ENCODE results near the gene RAI1. TPM values are rescaled to one million over a fixed set of nuclear protein-coding genes. Genes with fewer than 3 reads are reported as not detected.

Gene RAI1
- total and polyA plus RNA-seq, 7 donors: 1.8 to 31.9 (median 9.3) TPM

DNA sequence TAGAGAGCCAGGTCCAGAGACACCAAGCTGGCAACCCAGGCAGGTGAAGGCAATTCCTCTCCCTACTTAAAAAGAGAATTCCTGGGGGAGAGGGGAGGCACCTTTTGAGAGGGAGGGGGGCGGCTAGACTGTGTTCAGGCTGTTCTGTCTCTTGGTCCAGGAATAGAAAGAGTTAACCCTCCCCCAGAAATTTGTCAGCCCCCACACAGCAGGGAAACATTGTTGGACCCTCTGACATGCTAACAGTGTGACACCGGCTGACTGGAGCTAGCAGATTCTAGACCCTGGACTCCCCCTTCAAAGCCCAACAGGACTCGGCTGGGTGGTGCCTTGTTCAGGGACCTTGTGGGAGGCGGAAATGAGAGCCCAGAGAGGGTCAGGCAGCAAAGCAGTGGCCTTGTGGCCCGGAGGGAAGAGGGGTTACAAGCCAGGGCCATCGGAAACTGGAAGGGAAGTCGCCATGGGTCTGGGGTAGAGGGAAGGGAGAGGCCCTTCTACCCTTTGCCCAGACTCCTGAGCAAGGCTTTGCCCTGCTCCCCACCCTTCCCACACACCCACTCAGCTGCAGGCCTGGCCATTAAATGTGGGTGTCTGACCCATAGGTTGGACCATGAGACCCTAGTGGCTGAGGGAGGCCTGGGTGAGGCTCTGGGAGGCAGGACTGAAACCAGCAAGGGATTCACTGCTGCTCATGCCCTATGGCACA lies 44.6 kb downstream of the RAI1 start:
- H3K4me1 ChIP-seq: peaks cover 0 to 71% (median 53%) of the 10 kb centered on the region in 4 donors
- intact Hi-C loops (cut with DNase I): no loop called here
- TF ChIP-seq EP300 (IDR thresholded peaks at IDR 0.05): no peak
- TF ChIP-seq POLR2AphosphoS5 (IDR thresholded peaks at IDR 0.05): no peak
- TF ChIP-seq POLR2A (IDR thresholded peaks at IDR 0.05): no peak

DNA sequence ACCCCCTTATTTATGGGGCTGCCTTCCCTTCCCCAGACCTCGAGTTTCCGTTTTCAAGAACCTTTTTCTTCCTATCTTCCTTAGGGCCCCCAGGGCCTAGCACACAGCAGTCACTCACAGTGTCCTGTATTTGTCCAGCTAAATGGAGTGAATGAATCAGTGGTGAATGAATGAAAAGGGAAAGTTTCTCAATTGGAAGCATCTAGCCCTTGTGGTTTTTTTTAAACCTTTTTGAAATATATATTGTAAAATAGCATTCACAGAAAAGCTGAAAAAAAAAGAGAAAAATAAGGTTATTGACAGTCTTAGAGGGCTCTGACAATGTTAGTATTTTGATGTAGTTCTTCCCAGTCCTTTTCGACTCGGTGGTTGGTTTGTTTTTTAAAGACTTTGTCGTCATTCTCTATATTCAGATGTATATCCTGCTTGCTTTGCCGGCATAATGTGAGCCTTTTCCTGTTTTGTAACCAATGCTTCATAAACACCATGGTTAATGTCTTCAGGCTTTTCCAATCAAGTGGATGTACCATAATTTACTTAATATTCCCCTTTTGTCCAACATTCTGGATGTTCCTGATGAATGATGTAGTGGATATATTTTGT lies 45.3 kb downstream of the RAI1 start:
- TF ChIP-seq, protein P1, sequence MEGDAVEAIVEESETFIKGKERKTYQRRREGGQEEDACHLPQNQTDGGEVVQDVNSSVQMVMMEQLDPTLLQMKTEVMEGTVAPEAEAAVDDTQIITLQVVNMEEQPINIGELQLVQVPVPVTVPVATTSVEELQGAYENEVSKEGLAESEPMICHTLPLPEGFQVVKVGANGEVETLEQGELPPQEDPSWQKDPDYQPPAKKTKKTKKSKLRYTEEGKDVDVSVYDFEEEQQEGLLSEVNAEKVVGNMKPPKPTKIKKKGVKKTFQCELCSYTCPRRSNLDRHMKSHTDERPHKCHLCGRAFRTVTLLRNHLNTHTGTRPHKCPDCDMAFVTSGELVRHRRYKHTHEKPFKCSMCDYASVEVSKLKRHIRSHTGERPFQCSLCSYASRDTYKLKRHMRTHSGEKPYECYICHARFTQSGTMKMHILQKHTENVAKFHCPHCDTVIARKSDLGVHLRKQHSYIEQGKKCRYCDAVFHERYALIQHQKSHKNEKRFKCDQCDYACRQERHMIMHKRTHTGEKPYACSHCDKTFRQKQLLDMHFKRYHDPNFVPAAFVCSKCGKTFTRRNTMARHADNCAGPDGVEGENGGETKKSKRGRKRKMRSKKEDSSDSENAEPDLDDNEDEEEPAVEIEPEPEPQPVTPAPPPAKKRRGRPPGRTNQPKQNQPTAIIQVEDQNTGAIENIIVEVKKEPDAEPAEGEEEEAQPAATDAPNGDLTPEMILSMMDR (IDR thresholded peaks at IDR 0.05): no peak
- TF ChIP-seq EP300 (IDR thresholded peaks at IDR 0.05) (no peak), POLR2A (IDR thresholded peaks at IDR 0.05) (no peak), POLR2AphosphoS5 (IDR thresholded peaks at IDR 0.05) (no peak)
- Histone ChIP-seq H3K36me3 (no peaks in the 10 kb centered on the region), H3K4me1 (peaks cover 0 to 75% (median 54%) of the 10 kb centered on the region in 4 donors), H3K4me3 (no peak overlapping the region), H3K27ac (peak overlapping the region; percentile 79 to 86 (median 85)), H3K9me3 (no peaks in the 10 kb centered on the region), H3K27me3 (no peaks in the 10 kb centered on the region)
- intact Hi-C loops (cut with DNase I): no loop called here
- DNase-seq: no peak
- 58 to 67% methylated on average over 6 of the region's 6 CpGs for WGBS, 2 donors

More for the DNA sequence above, 44.6 kb downstream of the RAI1 start:
- Histone ChIP-seq H3K4me3 (no peak overlapping the region), H3K27ac (peak overlapping the region; percentile 79 to 86 (median 85)), H3K36me3 (no peaks in the 10 kb centered on the region), H3K9me3 (no peaks in the 10 kb centered on the region), H3K27me3 (no peaks in the 10 kb centered on the region)
- DNase-seq: no peak
- WGBS, 2 donors: 79 to 89% methylated on average over 7 of the region's 7 CpGs

DNA sequence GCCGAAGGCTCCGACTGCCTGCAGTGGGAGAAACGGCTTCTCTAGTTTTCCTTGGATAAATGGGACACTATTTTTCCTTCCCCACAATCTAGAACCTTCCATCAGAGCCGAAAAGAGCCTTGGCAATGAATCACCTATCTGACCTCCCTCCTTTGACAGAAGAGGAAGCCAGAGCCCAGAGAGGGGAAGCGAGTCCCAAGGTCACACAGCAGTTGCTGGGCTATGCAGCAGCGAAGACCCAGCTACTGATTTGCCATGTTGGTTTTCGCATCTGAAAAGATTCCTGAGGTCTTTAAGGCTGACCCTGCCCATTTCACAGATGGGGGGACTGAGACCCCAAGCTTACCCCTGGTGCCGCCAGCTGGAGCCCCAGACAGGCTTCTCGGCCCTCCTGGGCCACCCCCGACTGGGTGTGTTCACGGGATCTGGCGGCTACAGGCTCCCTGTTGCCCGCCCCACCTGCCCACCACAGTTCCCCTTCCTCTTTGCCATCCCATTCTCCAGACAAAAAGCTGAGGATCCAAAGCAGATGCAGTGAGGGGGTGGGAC lies 45.9 kb downstream of the RAI1 start:
- DNase-seq: no peak
- 91 to 92% methylated on average over 13 of the region's 13 CpGs for WGBS, 2 donors
- intact Hi-C loops (cut with DNase I): no loop called here
- Histone ChIP-seq H3K27me3 (no peaks in the 10 kb centered on the region), H3K36me3 (no peaks in the 10 kb centered on the region), H3K27ac (peak overlapping the region in 3 of 4 donors; percentile 13 to 86 (median 84)), H3K4me3 (no peak overlapping the region), H3K4me1 (peaks cover 0 to 74% (median 51%) of the 10 kb centered on the region in 4 donors), H3K9me3 (no peaks in the 10 kb centered on the region)
- TF ChIP-seq, protein P1 (IDR thresholded peaks at IDR 0.05): no peak
- TF ChIP-seq POLR2A (IDR thresholded peaks at IDR 0.05) (no peak), EP300 (IDR thresholded peaks at IDR 0.05) (no peak), POLR2AphosphoS5 (IDR thresholded peaks at IDR 0.05) (no peak)

DNA sequence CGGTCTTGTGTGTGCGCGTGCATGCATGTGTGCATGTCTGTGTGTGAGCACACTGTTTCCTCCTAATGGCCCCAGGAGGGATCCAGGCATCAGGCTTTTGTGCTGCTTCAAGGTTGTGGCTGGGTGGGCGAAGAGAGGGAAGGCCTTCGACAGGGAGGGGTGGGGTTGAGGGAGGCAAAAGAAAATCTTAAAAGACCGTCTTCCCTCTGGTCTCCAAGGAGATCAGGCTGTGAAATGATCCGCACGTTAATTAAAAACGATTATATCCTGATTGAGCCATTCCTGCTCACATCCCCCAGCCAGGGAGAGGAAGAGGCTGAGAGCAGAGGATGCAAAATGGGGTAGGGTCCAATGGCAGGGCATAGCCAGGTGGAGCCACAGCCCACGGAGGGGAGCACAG lies 46.9 kb downstream of the RAI1 start:
- Histone ChIP-seq H3K9me3 (no peaks in the 10 kb centered on the region), H3K27ac (peak overlapping the region in 2 of 4 donors; percentile 70 to 75), H3K27me3 (no peaks in the 10 kb centered on the region), H3K4me1 (peaks cover 0 to 74% (median 51%) of the 10 kb centered on the region in 4 donors), H3K36me3 (no peaks in the 10 kb centered on the region), H3K4me3 (no peak overlapping the region)
- intact Hi-C loops (cut with DNase I): no loop called here
- no peak for DNase-seq
- 83 to 93% methylated on average over 10 of the region's 10 CpGs for WGBS, 2 donors
- TF ChIP-seq EP300 (IDR thresholded peaks at IDR 0.05): no peak
- no peak for TF ChIP-seq POLR2A (IDR thresholded peaks at IDR 0.05)
- TF ChIP-seq POLR2AphosphoS5 (IDR thresholded peaks at IDR 0.05): no peak
- TF ChIP-seq, protein P1 (IDR thresholded peaks at IDR 0.05): no peak

Measured in sigmoid colon (tissue), 7 donors.